Dermis blood vessel endothelial cell (primary cell): ENCODE data around the gene RTCB. TPM values are rescaled to one million over a fixed set of nuclear protein-coding genes. Genes with fewer than 3 reads are reported as not detected.

Experiments
- DNase-seq: peaks from one replicate; pipeline ENCODE4 v3.0.0; 2010
- total RNA-seq: library from RNA; depleted of rRNA; stranded (reverse); fragments of >200 nt; gene quantifications from 2 replicates; pipeline ENCODE4 v1.2.3, GENCODE V29; 2014

Gene RTCB
- total RNA-seq, 1 donor from 2014 or later, result 151 TPM

- DNase-seq, result no peak
Measured at GRCh38 chr22:32338757-32339156, 73.3 kb downstream of the RTCB start.

Other genes with a start within 250 kb of the RTCB start
- gene RFPL2, start 207.2 kb downstream of the RTCB start, total RNA-seq, result 0.14 TPM in 1 of 2 replicates, not detected in the other
- 2.7 and 3.3 TPM in 2 replicates for gene SLC5A4, start 156.9 kb downstream of the RTCB start, total RNA-seq
- not detected in 2 replicates for gene RFPL3, start 54.4 kb downstream of the RTCB start, total RNA-seq
- gene BPIFC, start 52.2 kb upstream of the RTCB start, total RNA-seq, result not detected in 2 replicates
- 62.5 and 84.4 TPM in 2 replicates for gene FBXO7, start 62.6 kb upstream of the RTCB start, total RNA-seq